CD14-positive monocyte (primary cell): ENCODE measurements around the gene PCGF5. TPM values are rescaled to one million over a fixed set of nuclear protein-coding genes. Genes with fewer than 3 reads are reported as not detected.

Source experiments
- DNase-seq, 3 donors: peaks; one replicate each; pipeline ENCODE4 v3.0.0-alpha.2; 2011 to 2022
- H2AFZ ChIP-seq: 2 replicates; pipeline ENCODE4 v1.6.0; 2012; ENCODE audit warnings: mild to moderate bottlenecking, low read depth, low read length, inconsistent platforms; ENCODE audit not compliant: insufficient read depth, poor library complexity, severe bottlenecking
- H3K27ac ChIP-seq, 2 donors: 1 replicate in 1 of 2; 2 replicates in 1 of 2; pipeline ENCODE4 v1.5.1; 2012 to 2013; ENCODE audit warnings: low read length in 2 of 2, control low read depth in 1 of 2, inconsistent platforms in 1 of 2, low read depth in 1 of 2, mild to moderate bottlenecking in 1 of 2
- H3K27me3 ChIP-seq, 2 donors: one replicate each; pipeline versions ENCODE4 v1.6.0 to v1.6.1; 2011 to 2013; ENCODE audit warnings: low read length in 2 of 2; ENCODE audit not compliant: control insufficient read depth in 2 of 2, insufficient read depth in 2 of 2
- H3K36me3 ChIP-seq, 2 donors: replicated peaks in 1 of 2; 1 replicate in 1 of 2; 2 replicates in 1 of 2; pipeline versions ENCODE4 v1.5.1 to v1.6.1; 2012 to 2013; ENCODE audit warnings: low read length in 2 of 2, control low read depth in 1 of 2, inconsistent platforms in 1 of 2, mild to moderate bottlenecking in 1 of 2; ENCODE audit not compliant: insufficient read depth in 2 of 2, control insufficient read depth in 1 of 2
- H3K4me1 ChIP-seq, 2 donors: 1 replicate in 1 of 2; 2 replicates in 1 of 2; pipeline versions ENCODE4 v1.5.1 to v1.6.1; 2012 to 2013; ENCODE audit warnings: low read length in 2 of 2, control low read depth in 1 of 2, inconsistent platforms in 1 of 2, mild to moderate bottlenecking in 1 of 2, moderate library complexity in 1 of 2; ENCODE audit not compliant: insufficient read depth in 2 of 2, control insufficient read depth in 1 of 2
- H3K4me2 ChIP-seq: replicated peaks from 2 replicates; pipeline ENCODE3; 2012; ENCODE audit warnings: low read length, moderate library complexity, mild to moderate bottlenecking; ENCODE audit not compliant: poor library complexity, severe bottlenecking; ENCODE audit errors: extremely low read depth
- H3K4me3 ChIP-seq, 3 experiments: fragments of 200-600 bp in 1 of 3; sonication (generic) in 1 of 3; replicated peaks in 1 of 3; 1 replicate in 2 of 3; 2 replicates in 1 of 3; pipeline ENCODE4 v1.5.1; 2011 to 2013; ENCODE audit warnings: low read length in 3 of 3, mild to moderate bottlenecking in 3 of 3, control low read depth in 2 of 3, low read depth in 2 of 3, inconsistent platforms in 1 of 3, moderate library complexity in 1 of 3
- H3K79me2 ChIP-seq: 2 replicates; pipeline ENCODE4 v1.6.0; 2012; ENCODE audit warnings: mild to moderate bottlenecking, control low read depth, inconsistent platforms, low read length, moderate library complexity; ENCODE audit not compliant: insufficient read depth
- H3K9ac ChIP-seq: 2 replicates; pipeline ENCODE4 v1.6.0; 2017; ENCODE audit warnings: low read length, mild to moderate bottlenecking; ENCODE audit not compliant: insufficient read depth, poor library complexity, severe bottlenecking
- H3K9me3 ChIP-seq, 2 donors: replicated peaks in 1 of 2; 1 replicate in 1 of 2; 2 replicates in 1 of 2; pipeline versions ENCODE4 v1.5.1 to v1.6.1; 2012 to 2013; ENCODE audit warnings: low read length in 2 of 2, control low read depth in 1 of 2; ENCODE audit not compliant: control insufficient read depth in 1 of 2, insufficient read depth in 1 of 2
- H4K20me1 ChIP-seq: 2 replicates; pipeline ENCODE4 v1.6.0; 2012; ENCODE audit warnings: mild to moderate bottlenecking, low read length, control low read depth, moderate library complexity; ENCODE audit not compliant: insufficient read depth
- H3K27ac Mint-ChIP-seq, 7 donors: one replicate each; pipeline ENCODE4 v1.8.0; 2020; ENCODE audit warnings: mild to moderate bottlenecking in 7 of 7, mixed read lengths in 7 of 7, moderate library complexity in 6 of 7, inconsistent platforms in 2 of 7
- H3K27me3 Mint-ChIP-seq, 3 donors: one replicate each; pipeline ENCODE4 v1.8.0; 2021 to 2022; ENCODE audit warnings: low read depth in 3 of 3, mild to moderate bottlenecking in 3 of 3, mixed read lengths in 3 of 3, moderate library complexity in 3 of 3, inconsistent platforms in 1 of 3
- H3K36me3 Mint-ChIP-seq, 2 donors: one replicate each; pipeline ENCODE4 v1.8.0; 2020; ENCODE audit warnings: mixed read lengths in 2 of 2, inconsistent platforms in 1 of 2, mild to moderate bottlenecking in 1 of 2
- H3K4me1 Mint-ChIP-seq: one replicate; pipeline ENCODE4 v1.8.0; 2020; ENCODE audit warnings: mild to moderate bottlenecking, mixed read lengths
- H3K4me3 Mint-ChIP-seq, 2 donors: one replicate each; pipeline ENCODE4 v1.8.0; 2020; ENCODE audit warnings: mild to moderate bottlenecking in 2 of 2, mixed read lengths in 2 of 2, moderate library complexity in 1 of 2
- H3K9me3 Mint-ChIP-seq, 7 donors: one replicate each; pipeline ENCODE4 v1.8.0; 2020 to 2022; ENCODE audit warnings: mixed read lengths in 7 of 7, mild to moderate bottlenecking in 6 of 7, moderate library complexity in 6 of 7, inconsistent platforms in 2 of 7
- WGBS: methylation state at CpG from one replicate; pipeline ENCODE4 v1.1.5; 2013; ENCODE audit warnings: missing lambda C conversion rate; ENCODE audit not compliant: insufficient coverage; 5-methylcytosine and 5-hydroxymethylcytosine counted together
- intact Hi-C, 2 donors: fragments of 100-400 bp; cut with micrococcal nuclease; formaldehyde crosslinking; loops; one replicate each; pipeline versions ENCODE4 v1.15.0 to v1.15.1; 2023
- polyA plus RNA-seq, 3 donors: library from polyadenylated mRNA; depleted of rRNA in 1 of 3; unstranded in 2 of 3; stranded (reverse) in 1 of 3; fragments of 300-500 nt in 2 of 3; fragments of >200 nt in 1 of 3; fragmentation: Illumina TruSeq in 2 of 3; gene quantifications; 1 replicate in 2 of 3; 2 replicates in 1 of 3; pipeline ENCODE4 v1.2.3, GENCODE V29; 2012 to 2021
- TF ChIP-seq, protein P1 (sequence below): fragments of 200-600 bp; IDR thresholded peaks from one replicate; pipeline ENCODE4 v1.8.0; 2022; ENCODE audit warnings: antibody characterized with exemption, mild to moderate bottlenecking

PCGF5 gene
- polyA plus RNA-seq, 3 donors: 55.2 to 80.3 (median 58.7) TPM

- Histone ChIP-seq H3K9ac (no peak overlapping the region), H3K4me3 (no peak overlapping the region), H3K79me2 (no peaks in the 10 kb centered on the region), H4K20me1 (no peaks in the 10 kb centered on the region), H3K27ac (no peak overlapping the region), H3K9me3 (no peaks in the 10 kb centered on the region), H3K4me1 (no peaks in the 10 kb centered on the region), H2AFZ (no peak overlapping the region), H3K27me3 (peaks cover 0 to 3% of the 10 kb centered on the region in 2 donors), H3K36me3 (no peaks in the 10 kb centered on the region), H3K4me2 (no peak overlapping the region)
- Mint-ChIP-seq H3K27ac (no peak overlapping the region), H3K27me3 (peaks cover 0 to 1% (median 0%) of the 10 kb centered on the region in 3 donors), H3K9me3 (no peaks in the 10 kb centered on the region), H3K4me3 (no peak overlapping the region), H3K36me3 (no peaks in the 10 kb centered on the region), H3K4me1 (no peaks in the 10 kb centered on the region)
- TF ChIP-seq, protein P1, sequence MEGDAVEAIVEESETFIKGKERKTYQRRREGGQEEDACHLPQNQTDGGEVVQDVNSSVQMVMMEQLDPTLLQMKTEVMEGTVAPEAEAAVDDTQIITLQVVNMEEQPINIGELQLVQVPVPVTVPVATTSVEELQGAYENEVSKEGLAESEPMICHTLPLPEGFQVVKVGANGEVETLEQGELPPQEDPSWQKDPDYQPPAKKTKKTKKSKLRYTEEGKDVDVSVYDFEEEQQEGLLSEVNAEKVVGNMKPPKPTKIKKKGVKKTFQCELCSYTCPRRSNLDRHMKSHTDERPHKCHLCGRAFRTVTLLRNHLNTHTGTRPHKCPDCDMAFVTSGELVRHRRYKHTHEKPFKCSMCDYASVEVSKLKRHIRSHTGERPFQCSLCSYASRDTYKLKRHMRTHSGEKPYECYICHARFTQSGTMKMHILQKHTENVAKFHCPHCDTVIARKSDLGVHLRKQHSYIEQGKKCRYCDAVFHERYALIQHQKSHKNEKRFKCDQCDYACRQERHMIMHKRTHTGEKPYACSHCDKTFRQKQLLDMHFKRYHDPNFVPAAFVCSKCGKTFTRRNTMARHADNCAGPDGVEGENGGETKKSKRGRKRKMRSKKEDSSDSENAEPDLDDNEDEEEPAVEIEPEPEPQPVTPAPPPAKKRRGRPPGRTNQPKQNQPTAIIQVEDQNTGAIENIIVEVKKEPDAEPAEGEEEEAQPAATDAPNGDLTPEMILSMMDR: no peak
- DNase-seq: no peak
- no CpG with 5 or more reads among the region's 3 CpGs for WGBS
- intact Hi-C loops: no loop called here
Observed at GRCh38 chr10:91206837-91207474, 13.5 kb upstream of the PCGF5 start.

DNA sequence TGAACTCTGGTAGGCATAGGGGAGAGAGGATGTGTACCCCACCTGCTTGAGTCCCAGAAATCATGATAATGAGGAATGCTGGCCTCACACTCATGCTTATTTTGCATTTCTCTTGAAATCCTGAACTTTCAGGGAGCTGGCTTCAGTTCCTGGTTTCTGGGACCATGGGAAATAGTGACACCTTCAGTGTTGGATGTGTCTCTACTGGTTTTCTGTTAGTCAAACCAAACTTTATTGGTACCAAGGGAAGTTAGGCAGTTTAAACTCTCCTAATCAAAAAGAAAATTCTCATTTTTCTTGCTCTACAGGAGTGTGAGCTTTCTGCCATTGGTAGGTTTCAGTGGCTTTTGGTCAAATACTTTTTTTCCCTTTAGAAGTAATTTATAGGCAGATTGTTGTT lies 11.8 kb upstream of the PCGF5 start:
- Histone ChIP-seq H3K27me3 (peaks cover 0 to 3% of the 10 kb centered on the region in 2 donors), H3K79me2 (no peaks in the 10 kb centered on the region)
- no peak for DNase-seq

More for the DNA sequence above, 11.8 kb upstream of the PCGF5 start:
- H3K4me3 ChIP-seq: no peak overlapping the region
- no peaks in the 10 kb centered on the region for H3K4me1 ChIP-seq
- H3K36me3 Mint-ChIP-seq: no peaks in the 10 kb centered on the region
- peak overlapping the region in 2 of 7 donors; percentile 54 to 57 for H3K27ac Mint-ChIP-seq
- H3K27me3 Mint-ChIP-seq: peaks cover 0 to 3% (median 0%) of the 10 kb centered on the region in 3 donors
- H3K9me3 ChIP-seq: no peaks in the 10 kb centered on the region
- TF ChIP-seq, protein P1: no peak
- no peaks in the 10 kb centered on the region for H3K4me1 Mint-ChIP-seq
- H3K27ac ChIP-seq: no peak overlapping the region
- H2AFZ ChIP-seq: no peak overlapping the region
- no peak overlapping the region for H3K4me2 ChIP-seq
- no peak overlapping the region for H3K9ac ChIP-seq
- no peak overlapping the region for H3K4me3 Mint-ChIP-seq
- no peaks in the 10 kb centered on the region for H4K20me1 ChIP-seq
- no peaks in the 10 kb centered on the region for H3K36me3 ChIP-seq
- intact Hi-C loops: no loop called here
- no peaks in the 10 kb centered on the region for H3K9me3 Mint-ChIP-seq
